Neuronal stem cell (in vitro differentiated cells): Measurements from ENCODE around the gene OSBPL1A.

Experiments used
- DNase-seq: peaks from one replicate; pipeline ENCODE4 v3.0.0-alpha.2; 2013; ENCODE audit warnings: low spot score
- H2AFZ ChIP-seq: one replicate; pipeline ENCODE4 v1.6.1; 2013; ENCODE audit warnings: mild to moderate bottlenecking, low read length, inconsistent platforms
- H2AK5ac ChIP-seq: 2 replicates; pipeline ENCODE4 v1.6.1; 2013; ENCODE audit warnings: low read depth, mild to moderate bottlenecking, inconsistent platforms, low read length, moderate library complexity, mixed read lengths
- H2BK120ac ChIP-seq: 2 replicates; pipeline ENCODE4 v1.6.1; 2013; ENCODE audit warnings: low read depth, mild to moderate bottlenecking, inconsistent platforms, low read length, moderate library complexity, mixed read lengths
- H2BK12ac ChIP-seq: one replicate; pipeline ENCODE4 v1.6.1; 2013; ENCODE audit warnings: low read length, inconsistent platforms
- H2BK15ac ChIP-seq: 2 replicates; pipeline ENCODE4 v1.6.1; 2013; ENCODE audit warnings: mild to moderate bottlenecking, low read length, inconsistent platforms, mixed read lengths
- H2BK5ac ChIP-seq: one replicate; pipeline ENCODE4 v1.6.1; 2013; ENCODE audit warnings: inconsistent platforms, mild to moderate bottlenecking, low read length, moderate library complexity
- H3K14ac ChIP-seq: one replicate; pipeline ENCODE4 v1.6.1; 2013; ENCODE audit warnings: low read length, inconsistent platforms
- H3K18ac ChIP-seq: 2 replicates; pipeline ENCODE4 v1.6.1; 2013; ENCODE audit warnings: low read length, inconsistent platforms
- H3K23ac ChIP-seq: 2 replicates; pipeline ENCODE4 v1.6.1; 2013; ENCODE audit warnings: low read depth, mild to moderate bottlenecking, mixed read lengths, low read length, inconsistent platforms; ENCODE audit not compliant: poor library complexity
- H3K27ac ChIP-seq: replicated peaks from 3 replicates; pipeline ENCODE4 v1.5.1; 2013; ENCODE audit warnings: low read length, inconsistent platforms
- H3K27me3 ChIP-seq, 3 experiments: 2 replicates each; pipeline ENCODE4 v1.6.1; 2013; ENCODE audit warnings: low read length in 3 of 3, mild to moderate bottlenecking in 2 of 3, inconsistent platforms in 1 of 3, low read depth in 1 of 3, mixed read lengths in 1 of 3, moderate library complexity in 1 of 3; ENCODE audit not compliant: control insufficient read depth in 3 of 3, insufficient read depth in 3 of 3
- H3K36me3 ChIP-seq, 2 donors: replicated peaks in 1 of 2; 2 replicates each; pipeline ENCODE4 v1.6.1; 2013; ENCODE audit warnings: low read length in 2 of 2; ENCODE audit not compliant: control insufficient read depth in 2 of 2, insufficient read depth in 2 of 2
- H3K4ac ChIP-seq: 2 replicates; pipeline ENCODE4 v1.6.1; 2013; ENCODE audit warnings: inconsistent platforms, mild to moderate bottlenecking, low read length, moderate library complexity
- H3K4me1 ChIP-seq, 2 donors: 1 replicate in 1 of 2; 2 replicates in 1 of 2; pipeline ENCODE4 v1.6.1; 2013; ENCODE audit warnings: low read length in 2 of 2, low read depth in 1 of 2; ENCODE audit not compliant: control insufficient read depth in 2 of 2, insufficient read depth in 1 of 2
- H3K4me2 ChIP-seq: one replicate; pipeline ENCODE4 v1.6.1; 2013; ENCODE audit warnings: mild to moderate bottlenecking, low read length, inconsistent platforms; ENCODE audit not compliant: insufficient read depth, poor library complexity, severe bottlenecking
- H3K4me3 ChIP-seq, 2 donors: 2 replicates each; pipeline ENCODE4 v1.5.1; 2013; ENCODE audit warnings: low read length in 2 of 2, mild to moderate bottlenecking in 2 of 2, inconsistent platforms in 1 of 2, moderate library complexity in 1 of 2
- H3K79me1 ChIP-seq: one replicate; pipeline ENCODE4 v1.6.1; 2013; ENCODE audit warnings: low read depth, mild to moderate bottlenecking, inconsistent platforms, low read length, moderate library complexity
- H3K9ac ChIP-seq: one replicate; pipeline ENCODE4 v1.6.1; 2013; ENCODE audit warnings: mild to moderate bottlenecking, low read depth, low read length, inconsistent platforms; ENCODE audit not compliant: poor library complexity
- H3K9me3 ChIP-seq, 2 donors: replicated peaks in 1 of 2; 2 replicates each; pipeline versions ENCODE3 to v1.6.1; 2013; ENCODE audit warnings: low read length in 2 of 2, mild to moderate bottlenecking in 2 of 2, inconsistent platforms in 1 of 2, low read depth in 1 of 2, mixed read lengths in 1 of 2, moderate library complexity in 1 of 2; ENCODE audit not compliant: control insufficient read depth in 2 of 2, insufficient read depth in 1 of 2
- H4K8ac ChIP-seq: one replicate; pipeline ENCODE4 v1.6.1; 2013; ENCODE audit warnings: low read depth, mild to moderate bottlenecking, inconsistent platforms, low read length, moderate library complexity
- H4K91ac ChIP-seq: one replicate; pipeline ENCODE4 v1.6.1; 2013; ENCODE audit warnings: low read length, low read depth, mild to moderate bottlenecking, inconsistent platforms; ENCODE audit not compliant: poor library complexity
- WGBS, 2 donors: extraction: QIAGEN DNeasy Blood & Tissue Kit; methylation state at CpG; one replicate each; pipeline ENCODE4 v1.1.7; 2013; ENCODE audit warnings: missing lambda C conversion rate in 2 of 2, mixed read lengths in 1 of 2; ENCODE audit not compliant: insufficient read length in 2 of 2, insufficient replicate concordance in 1 of 2; ENCODE audit errors: extremely low coverage in 2 of 2; 5-methylcytosine and 5-hydroxymethylcytosine counted together

The OSBPL1A gene

DNA sequence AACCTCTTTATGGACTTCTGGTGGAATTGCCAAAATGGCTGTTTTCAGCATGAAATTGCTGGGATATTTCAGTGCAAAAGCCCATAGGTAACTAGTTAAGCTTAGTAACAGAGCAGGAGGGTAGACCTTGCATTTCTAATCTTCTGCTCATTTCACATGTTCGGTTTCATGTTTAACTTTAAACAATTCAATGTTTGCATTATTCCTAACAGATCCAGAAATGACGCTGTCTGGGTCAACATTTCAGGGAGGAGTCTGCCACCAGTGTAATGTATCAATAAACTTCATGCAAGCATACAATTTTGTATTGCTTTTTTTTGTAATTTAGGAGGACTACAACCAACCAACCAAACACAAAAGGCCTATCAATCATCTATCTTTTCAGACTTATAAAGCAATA is 236.3 kb downstream of the OSBPL1A start:
- Histone ChIP-seq H3K79me1 (no peaks in the 10 kb centered on the region), H3K9ac (no peak overlapping the region), H3K4me1 (no peaks in the 10 kb centered on the region), H3K4ac (no peak overlapping the region), H4K8ac (no peak overlapping the region), H3K14ac (no peak overlapping the region), H3K36me3 (peaks cover 12 to 92% of the 10 kb centered on the region in 2 donors), H3K27me3 (no peaks in the 10 kb centered on the region), H2BK5ac (no peak overlapping the region), H2AFZ (no peak overlapping the region), H2BK15ac (no peak overlapping the region), H3K4me2 (no peak overlapping the region), H4K91ac (no peak overlapping the region), H2AK5ac (no peak overlapping the region), H3K9me3 (no peaks in the 10 kb centered on the region), H2BK120ac (no peak overlapping the region), H3K27ac (no peak overlapping the region), H3K23ac (no peak overlapping the region), H3K4me3 (no peak overlapping the region), H3K18ac (no peak overlapping the region), H2BK12ac (no peak overlapping the region)
- DNase-seq = no peak
- WGBS, 2 donors = no CpG with 5 or more reads among the region's 2 CpGs

DNA sequence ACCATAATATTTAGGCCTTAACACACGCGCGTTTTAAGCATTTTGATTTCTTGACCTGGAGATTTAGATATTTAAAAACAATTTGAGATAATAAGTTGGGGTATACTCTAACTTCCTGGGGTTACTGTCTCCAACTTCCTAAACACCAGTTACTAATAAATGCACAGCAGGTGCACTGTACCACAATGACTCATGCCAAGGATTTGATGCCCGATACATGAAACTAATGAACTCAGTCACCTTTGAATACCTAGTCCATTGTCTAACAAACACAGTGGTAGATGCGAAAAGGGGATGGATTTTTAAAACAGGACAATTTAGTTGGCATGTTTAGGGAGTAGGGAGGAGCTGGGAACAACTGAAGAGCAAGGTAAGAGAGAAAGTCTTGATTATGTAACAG is 237.5 kb downstream of the OSBPL1A start:
- H2AFZ ChIP-seq = no peak overlapping the region
- H3K18ac ChIP-seq = no peak overlapping the region
- H3K4ac ChIP-seq = no peak overlapping the region
- H2BK5ac ChIP-seq = no peak overlapping the region
- no peaks in the 10 kb centered on the region for H3K4me1 ChIP-seq
- no peak overlapping the region for H4K91ac ChIP-seq
- H2BK120ac ChIP-seq = no peak overlapping the region
- H2BK12ac ChIP-seq = no peak overlapping the region
- H3K9ac ChIP-seq = no peak overlapping the region
- H3K27ac ChIP-seq = no peak overlapping the region
- WGBS, 2 donors = no CpG with 5 or more reads among the region's 5 CpGs
- H4K8ac ChIP-seq = no peak overlapping the region
- H3K4me2 ChIP-seq = no peak overlapping the region
- H3K27me3 ChIP-seq = no peaks in the 10 kb centered on the region
- DNase-seq = no peak
- H3K14ac ChIP-seq = no peak overlapping the region
- H3K4me3 ChIP-seq = no peak overlapping the region
- no peak overlapping the region for H2AK5ac ChIP-seq
- no peak overlapping the region for H3K23ac ChIP-seq
- no peaks in the 10 kb centered on the region for H3K79me1 ChIP-seq
- no peaks in the 10 kb centered on the region for H3K9me3 ChIP-seq
- peaks cover 15 to 91% of the 10 kb centered on the region in 2 donors for H3K36me3 ChIP-seq
- H2BK15ac ChIP-seq = no peak overlapping the region

DNA sequence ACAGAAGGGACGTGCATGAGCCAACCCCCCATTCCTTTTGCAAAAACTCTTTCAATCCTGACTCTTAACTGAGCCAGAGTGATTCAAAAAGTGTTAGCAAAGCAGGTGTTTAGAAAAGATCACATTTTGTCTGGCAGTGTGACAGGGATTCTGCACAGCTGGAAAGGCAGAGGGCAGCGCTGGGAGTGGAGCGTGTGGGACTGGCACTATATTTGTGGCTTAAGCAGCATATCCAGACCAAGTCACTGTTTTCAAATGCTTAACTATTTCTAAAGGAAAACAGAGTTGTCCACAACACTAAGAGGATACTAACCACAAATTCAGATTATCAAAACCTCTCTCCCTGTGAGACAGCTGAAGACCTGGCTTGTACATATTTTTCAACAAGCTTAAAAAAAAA is 239.8 kb downstream of the OSBPL1A start:
- Histone ChIP-seq H3K4me2 (no peak overlapping the region), H3K9me3 (no peaks in the 10 kb centered on the region), H2AK5ac (no peak overlapping the region), H3K23ac (no peak overlapping the region), H3K9ac (no peak overlapping the region), H2BK120ac (no peak overlapping the region), H2AFZ (no peak overlapping the region), H4K91ac (no peak overlapping the region), H3K27ac (no peak overlapping the region), H3K36me3 (peaks cover 12 to 83% of the 10 kb centered on the region in 2 donors), H3K4me3 (no peak overlapping the region), H4K8ac (no peak overlapping the region), H3K27me3 (no peaks in the 10 kb centered on the region), H2BK5ac (no peak overlapping the region), H3K18ac (no peak overlapping the region), H2BK12ac (no peak overlapping the region), H3K14ac (no peak overlapping the region), H3K4me1 (peaks cover 0 to 1% of the 10 kb centered on the region in 2 donors), H3K4ac (no peak overlapping the region), H2BK15ac (no peak overlapping the region), H3K79me1 (no peaks in the 10 kb centered on the region)
- no peak for DNase-seq
- no CpG with 5 or more reads among the region's 3 CpGs for WGBS, 2 donors

DNA sequence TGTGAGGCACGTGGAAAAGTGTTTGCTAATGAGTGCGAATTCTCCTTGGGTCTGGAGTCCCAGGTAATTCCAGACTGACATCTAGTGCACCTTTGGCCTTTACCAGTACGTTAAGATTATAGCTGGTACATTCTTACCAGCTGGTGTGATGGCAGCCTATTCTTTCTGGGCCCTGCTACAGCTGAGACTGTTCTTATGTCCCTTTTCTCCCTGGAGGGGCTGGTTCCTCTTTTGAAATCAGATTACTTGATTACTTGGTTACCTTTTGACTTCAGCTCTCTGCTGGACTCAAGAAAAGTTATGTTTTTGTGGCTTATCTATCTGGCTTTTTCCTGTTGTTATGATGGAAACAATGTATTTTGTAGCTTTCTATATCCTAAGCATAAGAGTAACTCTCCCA is 244.2 kb downstream of the OSBPL1A start:
- Histone ChIP-seq H3K27ac (no peak overlapping the region), H3K36me3 (peaks cover 8 to 41% of the 10 kb centered on the region in 2 donors), H3K4ac (no peak overlapping the region), H3K9ac (no peak overlapping the region), H3K27me3 (no peaks in the 10 kb centered on the region), H2BK5ac (no peak overlapping the region), H4K8ac (no peak overlapping the region), H2BK120ac (no peak overlapping the region), H2BK12ac (no peak overlapping the region), H2AK5ac (no peak overlapping the region), H3K18ac (no peak overlapping the region), H4K91ac (no peak overlapping the region), H3K4me1 (peaks cover 0 to 1% of the 10 kb centered on the region in 2 donors), H3K9me3 (no peaks in the 10 kb centered on the region), H3K14ac (no peak overlapping the region), H3K79me1 (no peaks in the 10 kb centered on the region), H3K23ac (no peak overlapping the region), H2BK15ac (no peak overlapping the region), H3K4me2 (no peak overlapping the region), H2AFZ (no peak overlapping the region), H3K4me3 (no peak overlapping the region)
- DNase-seq = no peak
- no CpG with 5 or more reads among the region's 3 CpGs for WGBS, 2 donors
